HG03558 (cell line): ENCODE data around the gene SUPT5H.

Source experiments
- ATAC-seq: cut with Tn5 transposase; IDR thresholded peaks from one replicate; pipeline ENCODE4 v1.9.1; 2021; ENCODE audit warnings: moderate number of reproducible peaks; ENCODE audit not compliant: unreplicated experiment; ENCODE audit errors: extremely low read depth

The SUPT5H gene

GRCh38 chr19:39489756-39490155 is 44.4 kb downstream of the SUPT5H start:
- no peak for ATAC-seq

GRCh38 chr19:39492225-39492624 is 46.8 kb downstream of the SUPT5H start:
- no peak for ATAC-seq

- ATAC-seq = no peak
Measured at GRCh38 chr19:39492788-39493187, 47.4 kb downstream of the SUPT5H start.

- ATAC-seq = no peak
Measured at GRCh38 chr19:39494661-39495060, 49.3 kb downstream of the SUPT5H start.

GRCh38 chr19:39496063-39496462 is 50.7 kb downstream of the SUPT5H start:
- no peak for ATAC-seq

GRCh38 chr19:39497701-39497995 is 52.3 kb downstream of the SUPT5H start:
- ATAC-seq = no peak

GRCh38 chr19:39497996-39498797 is 52.8 kb downstream of the SUPT5H start:
- ATAC-seq = no peak

- no peak for ATAC-seq
Measured at GRCh38 chr19:39498798-39499642, 53.6 kb downstream of the SUPT5H start, which contains the start of gene DLL3. Gene DLL3, plus strand, starts transcription at chr19:39498947. Its CDS starts 28 bp downstream, at chr19:39498975.

- ATAC-seq = no peak
Measured at GRCh38 chr19:39499932-39500331, 54.5 kb downstream of the SUPT5H start.

GRCh38 chr19:39500543-39500942 is 55.2 kb downstream of the SUPT5H start:
- no peak for ATAC-seq

GRCh38 chr19:39501340-39501739 is 56.0 kb downstream of the SUPT5H start:
- ATAC-seq = no peak

- no peak for ATAC-seq
Measured at GRCh38 chr19:39502640-39503417, 57.4 kb downstream of the SUPT5H start.

GRCh38 chr19:39506598-39506943 is 61.2 kb downstream of the SUPT5H start:
- ATAC-seq = no peak

GRCh38 chr19:39506944-39507714 is 61.7 kb downstream of the SUPT5H start:
- no peak for ATAC-seq

- ATAC-seq = no peak
Measured at GRCh38 chr19:39507715-39508364, 62.5 kb downstream of the SUPT5H start.

GRCh38 chr19:39508629-39509028 is 63.2 kb downstream of the SUPT5H start:
- ATAC-seq = no peak

- ATAC-seq = no peak
Measured at GRCh38 chr19:39509233-39509632, 63.9 kb downstream of the SUPT5H start.

GRCh38 chr19:39512988-39513387 is 67.6 kb downstream of the SUPT5H start:
- no peak for ATAC-seq

- ATAC-seq = no peak
Measured at GRCh38 chr19:39514840-39515550, 69.6 kb downstream of the SUPT5H start, which contains the start of gene SELENOV. Gene SELENOV, plus strand, starts transcription at chr19:39515139. Its CDS starts 74 bp downstream, at chr19:39515213.
